Activated CD8-positive, alpha-beta T cell treated with anti-CD3 and anti-CD28 coated beads for 36 hours (primary cell): ENCODE results near the gene TP53BP1. TPM values are rescaled to one million over a fixed set of nuclear protein-coding genes. Genes with fewer than 3 reads are reported as not detected.

ENCODE experiments used
- ATAC-seq: fragments of 200-7000 bp; cut with Tn5 transposase; one replicate; pipeline ENCODE4 v1.10.0; 2021; ENCODE audit warnings: mild to moderate bottlenecking, moderate library complexity
- CTCF ChIA-PET: fragments of 350-600 bp; sonication (Branson Sonifier 250); formaldehyde crosslinking; loops from one replicate; lab custom pipeline; 2021; ENCODE audit warnings: antibody characterized with exemption; lab: Charles Lee
- POLR2A ChIA-PET: fragments of 350-600 bp; sonication (Branson Sonifier 250); formaldehyde crosslinking; loops from one replicate; lab custom pipeline; 2021; ENCODE audit warnings: antibody characterized with exemption; lab: Charles Lee
- DNase-seq: peaks from one replicate; pipeline ENCODE4 v3.0.0-alpha.2; 2020
- H3K27ac Mint-ChIP-seq: one replicate; pipeline ENCODE4 v1.8.0; 2021; ENCODE audit warnings: mild to moderate bottlenecking, mixed read lengths
- H3K27me3 Mint-ChIP-seq: one replicate; pipeline ENCODE4 v1.8.0; 2021; ENCODE audit warnings: mixed read lengths
- H3K36me3 Mint-ChIP-seq: one replicate; pipeline ENCODE4 v1.8.0; 2021; ENCODE audit warnings: low read depth, mixed read lengths
- H3K4me1 Mint-ChIP-seq: one replicate; pipeline ENCODE4 v1.8.0; 2021; ENCODE audit warnings: low read depth, mixed read lengths
- H3K4me3 Mint-ChIP-seq: one replicate; pipeline ENCODE4 v1.8.0; 2021; ENCODE audit warnings: mild to moderate bottlenecking, moderate library complexity, mixed read lengths
- H3K9me3 Mint-ChIP-seq: one replicate; pipeline ENCODE4 v1.8.0; 2021; ENCODE audit warnings: mixed read lengths
- intact Hi-C: fragments of 100-400 bp; cut with micrococcal nuclease; formaldehyde crosslinking; loops from one replicate; pipeline ENCODE4 v1.10.0; 2022
- total RNA-seq, 2 experiments: library from RNA; stranded (reverse); gene quantifications; one replicate each; pipeline ENCODE4 v1.2.3, GENCODE V29; 2021
- TF ChIP-seq, protein P1 (sequence below): fragments of 200-600 bp; IDR thresholded peaks from one replicate; pipeline ENCODE4 v1.8.0; 2022; ENCODE audit warnings: antibody characterized with exemption, mild to moderate bottlenecking

TP53BP1 gene
- total RNA-seq, 2 experiments from 2014 or later = 20.6 to 23.0 TPM

DNA sequence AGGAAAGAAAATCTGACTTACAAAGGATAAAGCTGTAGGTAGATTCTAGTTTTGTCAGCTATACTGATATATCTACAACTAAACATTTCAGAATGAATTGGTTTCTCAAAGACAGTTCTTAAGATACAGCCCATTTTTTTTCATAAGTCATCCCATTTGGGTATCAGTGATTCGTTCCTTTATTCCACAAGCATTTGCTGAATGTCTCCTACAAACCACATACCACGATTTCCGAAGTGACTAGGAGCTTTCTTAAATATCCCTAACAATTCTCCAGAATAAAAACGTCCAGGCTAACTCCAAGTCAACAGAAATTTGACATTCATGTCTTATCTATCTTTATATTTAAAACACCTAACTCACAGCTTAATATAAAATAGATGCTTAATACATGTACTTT is 59.8 kb downstream of the TP53BP1 start:
- POLR2A ChIA-PET = no interaction called here
- CTCF ChIA-PET = interaction anchor here (0.9 kb wide), 1 partner anchor 62 kb away, joined by 4 read pairs; the partner anchor contains the start of genes TUBGCP4 and ZSCAN29
- no peak for ATAC-seq
- intact Hi-C loops = no loop called here
- no peaks in the 10 kb centered on the region for H3K9me3 Mint-ChIP-seq
- no peak for DNase-seq
- peaks cover 10% of the 10 kb centered on the region for H3K36me3 Mint-ChIP-seq
- no peaks in the 10 kb centered on the region for H3K27me3 Mint-ChIP-seq
- no peak overlapping the region for H3K27ac Mint-ChIP-seq
- H3K4me1 Mint-ChIP-seq = no peaks in the 10 kb centered on the region
- TF ChIP-seq, protein P1, sequence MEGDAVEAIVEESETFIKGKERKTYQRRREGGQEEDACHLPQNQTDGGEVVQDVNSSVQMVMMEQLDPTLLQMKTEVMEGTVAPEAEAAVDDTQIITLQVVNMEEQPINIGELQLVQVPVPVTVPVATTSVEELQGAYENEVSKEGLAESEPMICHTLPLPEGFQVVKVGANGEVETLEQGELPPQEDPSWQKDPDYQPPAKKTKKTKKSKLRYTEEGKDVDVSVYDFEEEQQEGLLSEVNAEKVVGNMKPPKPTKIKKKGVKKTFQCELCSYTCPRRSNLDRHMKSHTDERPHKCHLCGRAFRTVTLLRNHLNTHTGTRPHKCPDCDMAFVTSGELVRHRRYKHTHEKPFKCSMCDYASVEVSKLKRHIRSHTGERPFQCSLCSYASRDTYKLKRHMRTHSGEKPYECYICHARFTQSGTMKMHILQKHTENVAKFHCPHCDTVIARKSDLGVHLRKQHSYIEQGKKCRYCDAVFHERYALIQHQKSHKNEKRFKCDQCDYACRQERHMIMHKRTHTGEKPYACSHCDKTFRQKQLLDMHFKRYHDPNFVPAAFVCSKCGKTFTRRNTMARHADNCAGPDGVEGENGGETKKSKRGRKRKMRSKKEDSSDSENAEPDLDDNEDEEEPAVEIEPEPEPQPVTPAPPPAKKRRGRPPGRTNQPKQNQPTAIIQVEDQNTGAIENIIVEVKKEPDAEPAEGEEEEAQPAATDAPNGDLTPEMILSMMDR = no peak
- no peak overlapping the region for H3K4me3 Mint-ChIP-seq

DNA sequence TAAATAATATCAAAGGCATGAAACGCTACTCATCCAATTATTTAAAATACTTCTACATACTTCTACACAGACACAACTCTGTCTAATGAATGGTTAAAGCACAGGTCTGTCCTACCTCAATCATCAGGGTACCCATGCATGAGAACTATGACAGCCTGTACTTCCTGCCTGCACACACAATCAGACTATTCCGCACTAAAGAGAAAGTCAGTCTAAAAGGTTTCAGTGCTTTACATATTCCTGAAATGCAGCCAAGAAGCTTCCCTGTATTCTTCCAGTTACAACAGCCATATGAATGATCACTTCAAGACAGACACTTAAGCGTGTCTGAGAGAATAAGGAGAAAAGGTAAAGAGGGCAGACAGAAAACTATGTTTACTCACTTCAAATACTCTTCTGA is 63.3 kb downstream of the TP53BP1 start:
- H3K9me3 Mint-ChIP-seq = no peaks in the 10 kb centered on the region
- no peaks in the 10 kb centered on the region for H3K4me1 Mint-ChIP-seq
- H3K27ac Mint-ChIP-seq = no peak overlapping the region

DNA sequence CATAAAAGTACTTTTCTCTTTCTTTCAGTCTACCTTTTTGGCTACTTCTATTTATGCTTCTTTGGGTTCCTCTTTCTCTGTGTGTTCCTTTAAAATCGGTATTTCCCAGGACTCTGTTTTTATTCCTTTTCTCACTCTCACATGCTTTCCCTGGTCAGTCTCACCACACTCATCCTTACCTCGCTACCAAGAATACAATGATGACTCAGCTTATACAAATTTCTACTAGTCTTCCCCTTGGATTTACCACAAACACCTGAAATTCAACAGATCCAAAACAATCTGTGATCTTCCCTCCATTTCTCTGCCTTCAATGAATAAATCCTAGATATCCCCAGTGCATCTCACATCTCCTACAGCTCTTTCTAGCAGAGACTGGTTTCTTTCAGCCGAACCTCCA is 69.2 kb downstream of the TP53BP1 start:
- ATAC-seq = no peak
- no peak for DNase-seq
- Mint-ChIP-seq H3K9me3 (no peaks in the 10 kb centered on the region), H3K4me1 (peaks cover 12% of the 10 kb centered on the region), H3K27ac (no peak overlapping the region), H3K36me3 (peaks cover 31% of the 10 kb centered on the region), H3K27me3 (no peaks in the 10 kb centered on the region), H3K4me3 (no peak overlapping the region)
- ChIA-PET POLR2A (interaction anchor here (1.0 to 1.4 kb wide), 2 partner anchors 9 to 14 kb away, joined by 3 to 4 read pairs; no protein-coding TSS in a partner anchor), CTCF (interaction anchor here (1.0 kb wide), 1 partner anchor 13 kb away, joined by 3 read pairs; no protein-coding TSS in a partner anchor)
- intact Hi-C loops = no loop called here
- TF ChIP-seq, protein P1 = no peak

More for the DNA sequence above, 63.3 kb downstream of the TP53BP1 start:
- DNase-seq = no peak
- no peak for ATAC-seq
- POLR2A ChIA-PET = no interaction called here
- peaks cover 17% of the 10 kb centered on the region for H3K36me3 Mint-ChIP-seq
- CTCF ChIA-PET = no interaction called here
- intact Hi-C loops = no loop called here
- TF ChIP-seq, protein P1 = no peak
- H3K27me3 Mint-ChIP-seq = no peaks in the 10 kb centered on the region
- H3K4me3 Mint-ChIP-seq = no peak overlapping the region

DNA sequence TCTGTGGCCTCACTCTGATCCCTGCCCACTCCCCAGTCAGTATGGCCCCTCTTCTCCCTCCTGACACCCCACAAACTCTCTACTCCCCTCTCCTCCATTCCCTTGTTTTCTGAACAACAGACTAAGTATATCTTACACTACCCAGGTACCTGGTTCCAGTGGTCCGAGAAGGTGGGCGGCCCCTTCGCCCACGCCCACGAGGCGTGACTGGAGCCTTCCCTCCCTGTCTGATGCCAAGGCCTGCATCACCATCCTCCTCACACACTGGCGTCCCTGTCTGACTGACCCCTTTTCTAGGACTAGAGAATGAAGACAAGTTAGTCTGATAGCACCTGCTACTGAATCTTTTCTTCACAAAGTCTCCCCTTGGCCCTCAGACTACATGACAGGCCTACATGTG is 72.1 kb downstream of the TP53BP1 start:
- H3K36me3 Mint-ChIP-seq = peaks cover 29% of the 10 kb centered on the region
- DNase-seq (no peak), ATAC-seq (no peak)
- peak overlapping the region; percentile 58 for H3K27ac Mint-ChIP-seq
- ChIA-PET CTCF (no interaction called here), POLR2A (no interaction called here)
- TF ChIP-seq, protein P1 = no peak
- no peaks in the 10 kb centered on the region for H3K27me3 Mint-ChIP-seq
- peaks cover 12% of the 10 kb centered on the region for H3K4me1 Mint-ChIP-seq
- intact Hi-C loops = no loop called here
- no peaks in the 10 kb centered on the region for H3K9me3 Mint-ChIP-seq
- H3K4me3 Mint-ChIP-seq = no peak overlapping the region

DNA sequence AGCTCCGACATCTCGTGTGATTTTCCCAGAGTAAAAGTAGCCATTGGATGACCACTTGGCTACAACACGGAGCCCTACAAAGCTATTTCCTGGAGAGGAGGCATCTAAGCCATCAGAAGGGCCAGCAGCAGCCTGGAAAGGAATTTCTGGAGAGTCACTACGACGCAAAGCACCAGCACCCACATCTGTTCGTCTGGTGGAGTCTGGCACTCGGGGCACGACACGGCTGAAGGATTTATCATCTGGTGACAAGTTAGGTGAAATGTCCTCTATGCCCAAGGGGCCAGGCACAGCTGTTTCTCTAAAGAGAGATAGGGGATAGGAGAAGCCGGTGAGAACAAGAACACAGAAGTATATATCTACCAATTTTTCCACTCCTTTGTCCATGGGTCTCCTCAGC is 72.5 kb downstream of the TP53BP1 start:
- CTCF ChIA-PET = interaction anchor here (0.8 kb wide), 1 partner anchor 95 kb away, joined by 3 read pairs; no protein-coding TSS in a partner anchor
- Mint-ChIP-seq H3K4me1 (peaks cover 12% of the 10 kb centered on the region), H3K36me3 (peaks cover 33% of the 10 kb centered on the region), H3K27me3 (no peaks in the 10 kb centered on the region), H3K4me3 (no peak overlapping the region), H3K27ac (no peak overlapping the region), H3K9me3 (no peaks in the 10 kb centered on the region)
- DNase-seq (no peak), ATAC-seq (no peak)
- TF ChIP-seq, protein P1 = no peak
- intact Hi-C loops = no loop called here
- POLR2A ChIA-PET = interaction anchor here (0.6 kb wide), 1 partner anchor 18 kb away, joined by 3 read pairs; no protein-coding TSS in a partner anchor
